ENCODE data around the gene PMEL. TPM values are rescaled to one million over a fixed set of nuclear protein-coding genes. Genes with fewer than 3 reads are reported as not detected.

PMEL gene
- total and polyA plus RNA-seq, 9 of the 15 experiments (the other 6 are each of a cell fraction or from before 2014, with no cell fraction given), result 0.36 to 2.0 (median 0.98) TPM

GRCh38 chr12:56010111-56010570 is 44.3 kb upstream of the PMEL start:
- BruUV-seq (replicated peaks), result TSS peak; percentile 53
- Histone ChIP-seq H3K27ac (ENCODE audit: extremely low read depth, low read depth, low read length) (no peak overlapping the region), H3K9me1 (ENCODE audit: control insufficient read depth, insufficient read depth, low read length) (no peaks in the 10 kb centered on the region), H4K20me1 (replicated peaks; ENCODE audit: control insufficient read depth, insufficient read depth, low read length) (no peaks in the 10 kb centered on the region), H3K9me3 (replicated peaks; ENCODE audit: control insufficient read depth, insufficient read depth, low read depth, low read length) (no peaks in the 10 kb centered on the region), H3K36me3 (ENCODE audit: control insufficient read depth, insufficient read depth, low read length) (peaks cover 3% of the 10 kb centered on the region; the same call in 1 of the 3 replicates), H3K4me1 (replicated peaks in 1 of 2; ENCODE audit: control insufficient read depth in 2 of 2, insufficient read depth in 2 of 2, low read length in 2 of 2) (peaks cover 11 to 34% of the 10 kb centered on the region in 2 experiments), H3K79me2 (ENCODE audit: control insufficient read depth, insufficient read depth, low read length) (no peaks in the 10 kb centered on the region), H3K9ac (ENCODE audit: insufficient read depth in 1 of 2, low read depth in 2 of 2, low read length in 2 of 2) (no peak overlapping the region), H2AFZ (ENCODE audit: low read depth, low read length) (no peak overlapping the region), H3K4me2 (ENCODE audit: insufficient read depth, low read length) (no peak overlapping the region; the same call in 1 of the 2 replicates), H3K4me3 (no peak overlapping the region), H3K27me3 (ENCODE audit: control insufficient read depth in 2 of 2, insufficient read depth in 2 of 2, low read length in 2 of 2) (no peaks in the 10 kb centered on the region)
- ATAC-seq (peak; percentile 38), DNase-seq (ENCODE audit: extremely low read depth in 1 of 4, low spot score in 3 of 4) (peak; percentile 37 to 53 (median 42)), FAIRE-seq (no peak)
- ChIA-PET POLR2A (interaction anchor here (0.7 to 3.7 kb wide), 6 partner anchors 10 to 203 kb away, joined by 3 to 28 read pairs (median 4); partner anchors contain the start of gene IKZF4), CTCF (ENCODE audit: low intra/inter-chr PET ratio) (interaction anchor here (0.7 kb wide), 1 partner anchor 230 kb away, joined by 3 read pairs; no protein-coding TSS in a partner anchor)
- intact Hi-C loops (cut with micrococcal nuclease), result no loop called here
- in situ Hi-C loops (cut with MboI), result no loop called here
- 0% methylated on average over 2 of the region's 2 CpGs for WGBS (ENCODE audit: insufficient coverage, low coverage, missing lambda C conversion rate)
- no peak for TF ChIP-seq SIX5 (IDR thresholded peaks at IDR 0.05; ENCODE audit: borderline replicate concordance in 1 of 2, insufficient read depth in 1 of 2, low read depth in 1 of 2, low read length in 2 of 2)
- TF ChIP-seq ATF4 (CRISPR knock-in tag; IDR thresholded peaks at IDR 0.05), result peak; percentile 87
- TF ChIP-seq HIVEP1 (CRISPR knock-in tag; IDR thresholded peaks at IDR 0.05), result peak; percentile 38; the same call in 1 of the 2 replicates
- no peak for TF ChIP-seq WHSC1 (IDR thresholded peaks at IDR 0.05; ENCODE audit: low read length)
- TF ChIP-seq ZNF197 (CRISPR knock-in tag; IDR thresholded peaks at IDR 0.05; ENCODE audit: low read depth), result peak; percentile 72; the same call in 1 of the 2 replicates
- TF ChIP-seq NCOR1 (IDR thresholded peaks at IDR 0.05), result peak; percentile 27; the same call in 1 of the 2 replicates
- no peak for TF ChIP-seq MAFG (tag; conservative IDR thresholded peaks at IDR 0.05)
- no peak for TF ChIP-seq BRF2 (IDR thresholded peaks at IDR 0.05; ENCODE audit: borderline replicate concordance, insufficient read depth, insufficient read length)
- TF ChIP-seq KDM1A (IDR thresholded peaks at IDR 0.05), result peak; percentile 75 to 85
- peak; percentile 87 for TF ChIP-seq ATF7 (IDR thresholded peaks at IDR 0.05)
- TF ChIP-seq CEBPB (tag; IDR thresholded peaks at IDR 0.05), result peak; percentile 94
- no peak for TF ChIP-seq SNIP1 (IDR thresholded peaks at IDR 0.05; ENCODE audit: low read depth)
- 0 out of 2 replicates have a peak, but pooled peaks have one; percentile 56 for TF ChIP-seq SMAD3 (CRISPR knock-in tag; conservative IDR thresholded peaks at IDR 0.05)
- TF ChIP-seq FOSL1 (tag; conservative IDR thresholded peaks at IDR 0.05), result 0 out of 2 replicates have a peak, but pooled peaks have one; percentile 38
- peak; percentile 36; the same call in 1 of the 2 replicates for TF ChIP-seq STAT5A (IDR thresholded peaks at IDR 0.05; ENCODE audit: borderline replicate concordance, low read length)
- peak; percentile 75; the same call in 1 of the 2 replicates for TF ChIP-seq ZBTB17 (CRISPR knock-in tag; IDR thresholded peaks at IDR 0.05)
- no peak for TF ChIP-seq CHAMP1 (IDR thresholded peaks at IDR 0.05)
- TF ChIP-seq CEBPG (CRISPR knock-in tag; IDR thresholded peaks at IDR 0.05), result peak; percentile 90
- peak; percentile 94 to 97 for TF ChIP-seq CEBPG (tag; conservative IDR thresholded peaks at IDR 0.05 in 1 of 2, IDR thresholded peaks at IDR 0.05 in 1 of 2)
- no peak for TF ChIP-seq YBX1 (IDR thresholded peaks at IDR 0.05)
